WTC11 (cell line): ENCODE measurements around the gene TGM1. TPM values are rescaled to one million over a fixed set of nuclear protein-coding genes. Genes with fewer than 3 reads are reported as not detected.
"Not testable (repeated sequence)": the region's sequence is repeated elsewhere in the genome, so short reads cannot be mapped to it uniquely, and the experiment has no call there.

Source experiments
- ATAC-seq: fragments of 200-7000 bp; cut with Tn5 transposase; 2 replicates; pipeline ENCODE4 v1.10.0; 2021; ENCODE audit warnings: mild to moderate bottlenecking, moderate library complexity
- CTCF ChIA-PET: fragments of 300-600 bp; sonication (Branson Sonifier 250); formaldehyde crosslinking; loops from one replicate; lab custom pipeline; 2021; ENCODE audit warnings: antibody characterized with exemption; lab: Charles Lee
- POLR2A ChIA-PET: fragments of 350-600 bp; sonication (Branson Sonifier 250); formaldehyde crosslinking; loops from one replicate; lab custom pipeline; 2021; ENCODE audit warnings: antibody characterized with exemption; lab: Charles Lee
- DNase-seq: peaks from one replicate; pipeline ENCODE4 v3.0.0; 2021; ENCODE audit warnings: low spot score
- H3K27ac Mint-ChIP-seq: 2 replicates; pipeline ENCODE4 v1.8.0; 2021; ENCODE audit warnings: mixed read lengths
- H3K27me3 Mint-ChIP-seq: 2 replicates; pipeline ENCODE4 v1.8.0; 2021; ENCODE audit warnings: low read depth, mild to moderate bottlenecking, moderate library complexity, mixed read lengths
- H3K36me3 Mint-ChIP-seq: 2 replicates; pipeline ENCODE4 v1.8.0; 2021; ENCODE audit warnings: mixed read lengths
- H3K4me1 Mint-ChIP-seq: 2 replicates; pipeline ENCODE4 v1.8.0; 2022; ENCODE audit warnings: mixed read lengths
- H3K4me3 Mint-ChIP-seq: 2 replicates; pipeline ENCODE4 v1.8.0; 2021; ENCODE audit warnings: mild to moderate bottlenecking, moderate library complexity, mixed read lengths
- H3K9me3 Mint-ChIP-seq: 2 replicates; pipeline ENCODE4 v1.8.0; 2021; ENCODE audit warnings: mixed read lengths
- FOXJ3 ChIP-seq: sonication (generic); formaldehyde crosslinking; IDR thresholded peaks from 2 replicates; pipeline ENCODE4 v1.9.0; 2021; ENCODE audit warnings: missing genetic modification reagents, mild to moderate bottlenecking, borderline replicate concordance
- FOXK1 ChIP-seq: sonication (generic); formaldehyde crosslinking; IDR thresholded peaks from 2 replicates; pipeline ENCODE4 v1.8.0; 2022; ENCODE audit warnings: mild to moderate bottlenecking, moderate library complexity, missing genetic modification reagents
- FOXP1 ChIP-seq: sonication (generic); formaldehyde crosslinking; IDR thresholded peaks from 2 replicates; pipeline ENCODE4 v1.8.0; 2022; ENCODE audit warnings: missing genetic modification reagents, mild to moderate bottlenecking, moderate library complexity, borderline replicate concordance
- GTF2I ChIP-seq: fragments of 250-450 bp; sonication (Bioruptor Pico); conservative IDR thresholded peaks from 2 replicates; pipeline ENCODE4 v1.4.0; 2021; ENCODE audit warnings: mild to moderate bottlenecking
- HMGA2 ChIP-seq: fragments of 250-450 bp; sonication (Bioruptor Pico); IDR thresholded peaks from 2 replicates; pipeline ENCODE4 v1.4.0; 2021; ENCODE audit warnings: mild to moderate bottlenecking, moderate library complexity
- KAT7 ChIP-seq: sonication (generic); formaldehyde crosslinking; IDR thresholded peaks from 2 replicates; pipeline ENCODE4 v1.8.1; 2023; ENCODE audit warnings: missing genetic modification reagents, mild to moderate bottlenecking, borderline replicate concordance
- NFYB ChIP-seq: sonication (generic); formaldehyde crosslinking; conservative IDR thresholded peaks from 2 replicates; pipeline ENCODE4 v1.8.0; 2022; ENCODE audit warnings: low read depth, missing genetic modification reagents
- NR2C2 ChIP-seq: sonication (generic); formaldehyde crosslinking; IDR thresholded peaks from 2 replicates; pipeline ENCODE4 v1.8.0; 2022; ENCODE audit warnings: mild to moderate bottlenecking, missing genetic modification reagents
- NR3C1 ChIP-seq: sonication (generic); formaldehyde crosslinking; conservative IDR thresholded peaks from 2 replicates; pipeline ENCODE4 v1.8.1; 2023; ENCODE audit warnings: low read depth, mild to moderate bottlenecking, missing genetic modification reagents
- PRDM15 ChIP-seq: sonication (generic); formaldehyde crosslinking; IDR thresholded peaks from 2 replicates; pipeline ENCODE4 v1.8.0; 2022; ENCODE audit warnings: missing genetic modification reagents
- ZNF138 ChIP-seq: sonication (generic); formaldehyde crosslinking; conservative IDR thresholded peaks from 2 replicates; pipeline ENCODE4 v1.8.1; 2022; ENCODE audit warnings: mild to moderate bottlenecking, moderate library complexity, missing genetic modification reagents
- ZNF219 ChIP-seq: sonication (generic); formaldehyde crosslinking; IDR thresholded peaks from 2 replicates; pipeline ENCODE4 v1.8.0; 2023; ENCODE audit warnings: missing genetic modification reagents, mild to moderate bottlenecking, borderline replicate concordance
- ZNF232 ChIP-seq: sonication (generic); formaldehyde crosslinking; IDR thresholded peaks from 2 replicates; pipeline ENCODE4 v1.8.0; 2022; ENCODE audit warnings: mild to moderate bottlenecking, missing genetic modification reagents
- total RNA-seq: library from RNA; stranded (reverse); gene quantifications from 3 replicates; pipeline ENCODE4 v1.2.3, GENCODE V29; 2021

Gene TGM1
- total RNA-seq, 1 experiment from 2014 or later, result 5.2 TPM

- no peak overlapping the region for H3K4me3 Mint-ChIP-seq
- ChIA-PET CTCF (interaction anchor here (0.7 to 2.9 kb wide), 2 partner anchors 50 to 62 kb away, joined by 3 to 12 read pairs; no protein-coding TSS in a partner anchor), POLR2A (interaction anchor here (0.6 to 1.2 kb wide), 2 partner anchors 18 to 183 kb away, joined by 3 to 5 read pairs; partner anchors contain the start of gene KHNYN)
- H3K36me3 Mint-ChIP-seq, result no peaks in the 10 kb centered on the region
- no peak overlapping the region for H3K27ac Mint-ChIP-seq
- H3K4me1 Mint-ChIP-seq, result peaks cover 10% of the 10 kb centered on the region
- H3K9me3 Mint-ChIP-seq, result no peaks in the 10 kb centered on the region
- TF ChIP-seq NFYB (CRISPR knock-in tag) (no peak), FOXK1 (CRISPR knock-in tag) (no peak), ZNF232 (CRISPR knock-in tag) (no peak), KAT7 (CRISPR knock-in tag) (no peak), NR2C2 (CRISPR knock-in tag) (no peak), ZNF138 (CRISPR knock-in tag) (no peak), NR3C1 (CRISPR knock-in tag) (no peak), FOXP1 (CRISPR knock-in tag) (no peak), HMGA2 (CRISPR knock-in tag) (no peak), GTF2I (CRISPR knock-in tag) (no peak), FOXJ3 (CRISPR knock-in tag) (no peak)
- H3K27me3 Mint-ChIP-seq, result peaks cover 23% of the 10 kb centered on the region
- ATAC-seq (no peak), DNase-seq (no peak)
Measured at GRCh38 chr14:24246765-24247212, 16.2 kb downstream of the TGM1 start.

GRCh38 chr14:24245350-24245749 is 17.6 kb downstream of the TGM1 start:
- peaks cover 13% of the 10 kb centered on the region for H3K4me1 Mint-ChIP-seq
- DNase-seq, H3K9me3 Mint-ChIP-seq, H3K27ac Mint-ChIP-seq, H3K4me3 Mint-ChIP-seq, H3K36me3 Mint-ChIP-seq, ATAC-seq, POLR2A ChIA-PET: not testable (repeated sequence)
- peaks cover 23% of the 10 kb centered on the region for H3K27me3 Mint-ChIP-seq
- CTCF ChIA-PET, result interaction anchor here (1.5 to 4.7 kb wide), 4 partner anchors 25 to 62 kb away, joined by 4 to 77 read pairs (median 12); partner anchors contain the start of genes CIDEB and RABGGTA

DNA sequence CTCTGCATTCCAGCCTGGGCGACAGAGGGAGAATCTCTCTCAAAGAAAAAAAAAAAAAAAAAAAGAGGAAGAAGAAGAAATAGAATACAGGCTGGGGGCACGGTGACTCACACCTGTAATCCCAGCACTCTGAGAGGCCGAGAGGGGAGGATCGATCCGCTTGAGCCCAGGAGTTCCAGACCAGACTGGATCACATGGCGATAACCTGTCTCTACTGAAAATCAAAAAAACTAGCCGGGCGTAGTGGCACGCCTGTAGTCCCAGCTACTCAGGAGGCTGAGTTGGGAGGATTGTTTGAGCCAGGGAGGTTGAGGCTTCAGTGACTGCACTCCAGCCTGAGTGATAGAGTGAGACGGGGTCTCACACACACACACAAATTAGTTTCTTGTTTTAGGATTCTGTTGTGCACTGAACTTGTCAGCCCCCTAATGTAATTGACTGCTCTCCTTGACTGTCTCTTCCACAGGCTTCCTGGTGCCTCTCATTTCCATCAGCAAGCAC is 19.6 kb downstream of the TGM1 start:
- CTCF ChIA-PET, result interaction anchor here (0.6 to 5.1 kb wide), 28 partner anchors 8 to 1286 kb away, joined by 3 to 165 read pairs (median 10); partner anchors contain the start of genes ADCY4, CBLN3, CHMP4A and CIDEB
- POLR2A ChIA-PET, result interaction anchor here (0.6 to 2.2 kb wide), 10 partner anchors 28 to 188 kb away, joined by 3 to 21 read pairs (median 8); partner anchors contain the start of genes CHMP4A, DHRS1, IPO4 and LTB4R
- Mint-ChIP-seq H3K4me1 (peaks cover 13% of the 10 kb centered on the region), H3K27ac (peak overlapping the region; percentile 97), H3K9me3 (no peaks in the 10 kb centered on the region), H3K27me3 (peaks cover 23% of the 10 kb centered on the region), H3K4me3 (peak overlapping the region; percentile 93), H3K36me3 (peaks cover 23% of the 10 kb centered on the region)
- no peak; the same call in 1 of the 2 replicates for ATAC-seq
- no peak for DNase-seq
- TF ChIP-seq PRDM15 (CRISPR knock-in tag), result no peak
- TF ChIP-seq, all 79 proteins: peak for 0

GRCh38 chr14:24241829-24242443 is 21.0 kb downstream of the TGM1 start:
- H3K27ac Mint-ChIP-seq, result peak overlapping the region; percentile 97
- CTCF ChIA-PET, result interaction anchor here (0.7 to 5.1 kb wide), 45 partner anchors 9 to 207 kb away, joined by 3 to 165 read pairs (median 5); partner anchors contain the start of genes ADCY4, CBLN3, CHMP4A and CIDEB
- peak overlapping the region; percentile 93 for H3K4me3 Mint-ChIP-seq
- POLR2A ChIA-PET, result interaction anchor here (0.6 to 2.2 kb wide), 22 partner anchors 9 to 190 kb away, joined by 3 to 21 read pairs (median 5); partner anchors contain the start of genes CHMP4A, CIDEB, DHRS1 and GMPR2
- ATAC-seq, result peak; percentile 85
- DNase-seq, result peak; percentile 95
- H3K4me1 Mint-ChIP-seq, result peaks cover 13% of the 10 kb centered on the region
- H3K36me3 Mint-ChIP-seq, result peaks cover 37% of the 10 kb centered on the region
- H3K9me3 Mint-ChIP-seq, result no peaks in the 10 kb centered on the region
- 0 out of 2 replicates have a peak, but pooled peaks have one; percentile 29 for TF ChIP-seq ZNF219 (CRISPR knock-in tag)
- no peak for TF ChIP-seq NFYB (CRISPR knock-in tag)
- H3K27me3 Mint-ChIP-seq, result peaks cover 12% of the 10 kb centered on the region
